ENCODE data around the gene PPP6R2. TPM values are rescaled to one million over a fixed set of nuclear protein-coding genes. Genes with fewer than 3 reads are reported as not detected.

Gene PPP6R2
- polyA plus RNA-seq, 1 experiment = 26.6 TPM

DNA sequence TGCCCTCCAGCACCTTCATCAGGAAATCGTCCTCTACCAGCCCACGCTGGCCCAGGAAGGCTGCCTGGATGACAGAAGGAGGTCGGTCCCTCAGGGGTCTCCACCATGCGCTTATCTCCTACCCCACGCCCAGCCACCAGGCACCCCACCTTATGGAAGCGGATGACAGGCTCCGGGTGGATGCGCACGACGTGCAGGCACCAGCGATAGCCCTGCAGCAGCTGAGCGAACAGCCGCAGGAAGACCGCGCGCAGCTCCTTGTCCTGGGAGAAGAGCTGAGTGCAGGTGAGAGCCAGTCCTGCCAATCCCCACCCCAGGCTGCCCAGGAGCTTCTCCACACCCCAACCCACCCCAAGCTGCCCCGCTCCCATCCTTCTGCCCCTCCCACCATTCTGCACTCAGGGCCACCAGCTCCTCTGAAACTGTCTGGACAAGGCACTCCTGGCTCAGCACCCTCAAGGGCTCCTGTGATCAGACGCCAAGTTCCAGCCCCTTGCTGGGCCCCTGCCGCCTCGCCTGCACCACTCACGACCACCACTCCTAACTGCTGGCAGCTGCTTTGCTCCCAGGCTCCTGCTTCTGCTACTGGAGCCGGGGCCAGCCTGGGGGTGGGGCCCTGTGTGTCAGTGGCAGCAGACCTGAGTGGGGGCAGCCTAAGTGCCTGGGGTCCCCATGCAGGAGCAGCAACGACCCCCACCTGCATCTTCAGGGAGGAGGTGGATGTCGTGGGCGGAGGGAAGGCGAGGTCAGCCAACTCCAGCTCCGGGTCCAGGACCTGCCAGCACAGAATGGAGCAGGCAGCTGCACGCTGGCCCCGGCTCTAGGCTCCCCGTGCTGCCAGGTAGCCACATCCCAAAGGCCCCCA is 122.2 kb downstream of the PPP6R2 start:
- CTCF ChIA-PET = no interaction called here
- POLR2A ChIA-PET = interaction anchor here (0.6 kb wide), 1 partner anchor 136 kb away, joined by 6 read pairs; no protein-coding TSS in a partner anchor

DNA sequence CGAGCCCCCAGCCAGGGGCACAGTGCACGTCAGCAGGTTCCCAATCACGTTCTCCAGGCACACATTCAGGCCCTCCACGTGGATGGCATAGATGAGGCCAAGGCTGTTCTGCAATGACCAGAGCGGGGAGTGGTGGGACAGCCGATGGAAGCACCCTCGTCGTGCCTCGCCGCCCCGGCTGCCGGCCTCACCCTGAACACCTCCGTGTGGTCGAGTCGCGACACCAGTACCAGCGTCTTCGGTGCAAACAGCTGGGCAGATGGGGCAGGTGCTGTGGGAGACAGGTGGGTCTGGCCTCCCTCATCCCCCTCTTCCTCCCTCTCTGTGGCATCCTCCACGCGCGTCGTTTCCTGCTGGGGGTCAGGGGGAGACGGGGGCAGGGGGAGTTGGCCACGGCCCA is 124.2 kb downstream of the PPP6R2 start:
- Histone ChIP-seq H3K27ac (ENCODE audit: low read depth, low read length) (no peak overlapping the region), H3K4me3 (ENCODE audit: low read depth, low read length) (no peak overlapping the region), H3K27me3 (ENCODE audit: control insufficient read depth, insufficient read depth, low read length) (no peaks in the 10 kb centered on the region), H3K9me3 (ENCODE audit: control insufficient read depth, insufficient read depth, low read length) (no peaks in the 10 kb centered on the region; the same call in 1 of the 2 replicates)
- no peak for DNase-seq (ENCODE audit: low read depth, low spot score)
- ChIA-PET CTCF (no interaction called here), POLR2A (no interaction called here)
- TF ChIP-seq, protein P1, sequence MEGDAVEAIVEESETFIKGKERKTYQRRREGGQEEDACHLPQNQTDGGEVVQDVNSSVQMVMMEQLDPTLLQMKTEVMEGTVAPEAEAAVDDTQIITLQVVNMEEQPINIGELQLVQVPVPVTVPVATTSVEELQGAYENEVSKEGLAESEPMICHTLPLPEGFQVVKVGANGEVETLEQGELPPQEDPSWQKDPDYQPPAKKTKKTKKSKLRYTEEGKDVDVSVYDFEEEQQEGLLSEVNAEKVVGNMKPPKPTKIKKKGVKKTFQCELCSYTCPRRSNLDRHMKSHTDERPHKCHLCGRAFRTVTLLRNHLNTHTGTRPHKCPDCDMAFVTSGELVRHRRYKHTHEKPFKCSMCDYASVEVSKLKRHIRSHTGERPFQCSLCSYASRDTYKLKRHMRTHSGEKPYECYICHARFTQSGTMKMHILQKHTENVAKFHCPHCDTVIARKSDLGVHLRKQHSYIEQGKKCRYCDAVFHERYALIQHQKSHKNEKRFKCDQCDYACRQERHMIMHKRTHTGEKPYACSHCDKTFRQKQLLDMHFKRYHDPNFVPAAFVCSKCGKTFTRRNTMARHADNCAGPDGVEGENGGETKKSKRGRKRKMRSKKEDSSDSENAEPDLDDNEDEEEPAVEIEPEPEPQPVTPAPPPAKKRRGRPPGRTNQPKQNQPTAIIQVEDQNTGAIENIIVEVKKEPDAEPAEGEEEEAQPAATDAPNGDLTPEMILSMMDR (IDR thresholded peaks at IDR 0.05; ENCODE audit: low read depth, low read length) = no peak

More for the DNA sequence above, 122.2 kb downstream of the PPP6R2 start:
- Histone ChIP-seq H3K4me3 (ENCODE audit: low read depth, low read length) (no peak overlapping the region), H3K9me3 (ENCODE audit: control insufficient read depth, insufficient read depth, low read length) (no peaks in the 10 kb centered on the region; the same call in 1 of the 2 replicates), H3K27ac (ENCODE audit: low read depth, low read length) (no peak overlapping the region), H3K27me3 (ENCODE audit: control insufficient read depth, insufficient read depth, low read length) (no peaks in the 10 kb centered on the region)
- TF ChIP-seq, protein P1 (IDR thresholded peaks at IDR 0.05; ENCODE audit: low read depth, low read length) = no peak
- no peak for DNase-seq (ENCODE audit: low read depth, low spot score)

DNA sequence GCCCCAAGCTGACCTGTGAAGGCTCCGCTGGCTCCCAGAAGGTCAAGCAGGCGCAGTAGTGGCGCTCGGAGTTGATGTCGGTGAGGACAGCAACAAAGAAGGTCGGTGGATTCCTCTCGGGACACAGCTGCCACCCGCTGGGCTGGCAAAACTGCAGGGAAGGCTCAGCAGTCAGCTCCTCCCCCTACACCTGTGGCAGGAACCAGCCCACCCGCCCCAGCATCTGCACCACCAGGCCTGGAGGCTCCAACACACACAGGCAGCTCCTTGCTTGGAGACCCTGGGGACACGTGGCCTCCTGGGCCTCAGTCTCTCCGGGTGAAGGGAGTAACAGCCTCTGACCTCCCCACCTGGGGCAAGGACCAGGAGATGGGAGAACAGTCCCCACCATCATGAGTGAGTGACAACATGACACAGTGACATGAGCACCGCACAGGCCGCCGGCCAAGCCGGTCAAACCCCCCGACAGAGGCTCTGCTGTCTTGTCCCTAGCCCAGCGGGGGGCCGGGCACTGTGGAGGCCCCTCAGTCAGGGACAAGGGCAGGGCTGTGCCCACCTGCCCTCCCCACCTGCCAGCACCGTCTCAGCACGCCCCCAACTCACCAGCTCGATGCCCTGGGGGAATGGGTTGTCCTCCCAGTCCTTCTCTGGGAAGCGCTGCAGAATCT is 124.8 kb downstream of the PPP6R2 start:
- no peak for DNase-seq (ENCODE audit: low read depth, low spot score)
- ChIA-PET POLR2A (no interaction called here), CTCF (no interaction called here)
- TF ChIP-seq, protein P1 (IDR thresholded peaks at IDR 0.05; ENCODE audit: low read depth, low read length) = no peak
- Histone ChIP-seq H3K27me3 (ENCODE audit: control insufficient read depth, insufficient read depth, low read length) (no peaks in the 10 kb centered on the region), H3K9me3 (ENCODE audit: control insufficient read depth, insufficient read depth, low read length) (no peaks in the 10 kb centered on the region; the same call in 1 of the 2 replicates), H3K4me3 (ENCODE audit: low read depth, low read length) (no peak overlapping the region), H3K27ac (ENCODE audit: low read depth, low read length) (no peak overlapping the region)

DNA sequence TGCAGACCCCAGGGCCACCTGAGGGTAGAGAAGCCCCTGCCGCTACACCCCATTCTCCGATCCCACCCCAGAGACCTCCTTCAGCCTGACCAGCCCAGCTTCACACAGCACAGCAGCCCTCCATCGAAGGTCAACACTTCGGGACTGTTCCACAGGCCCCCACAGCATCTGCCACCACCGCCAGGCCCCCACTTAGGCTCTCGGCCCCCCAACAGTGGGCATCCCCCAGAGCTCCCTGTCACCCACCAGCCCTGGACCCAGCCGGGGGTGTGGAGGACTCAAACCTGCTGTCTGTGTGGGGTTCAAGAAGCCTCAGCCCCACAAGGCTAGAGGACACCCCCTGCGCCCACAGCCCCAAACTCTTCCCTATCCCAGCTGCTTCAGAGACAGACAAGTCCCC is 125.5 kb downstream of the PPP6R2 start:
- no peak overlapping the region for H3K4me3 ChIP-seq (ENCODE audit: low read depth, low read length)
- POLR2A ChIA-PET = no interaction called here
- CTCF ChIA-PET = no interaction called here
- H3K27ac ChIP-seq (ENCODE audit: low read depth, low read length) = no peak overlapping the region
- no peaks in the 10 kb centered on the region for H3K27me3 ChIP-seq (ENCODE audit: control insufficient read depth, insufficient read depth, low read length)
- DNase-seq (ENCODE audit: low read depth, low spot score) = no peak
- H3K9me3 ChIP-seq (ENCODE audit: control insufficient read depth, insufficient read depth, low read length) = no peaks in the 10 kb centered on the region; the same call in 1 of the 2 replicates
- TF ChIP-seq, protein P1 (IDR thresholded peaks at IDR 0.05; ENCODE audit: low read depth, low read length) = no peak

Data from AG04450 (cell line).